ENCODE results near the gene DARS1. TPM values are rescaled to one million over a fixed set of nuclear protein-coding genes. Genes with fewer than 3 reads are reported as not detected.
"Not testable (repeated sequence)": the region's sequence is repeated elsewhere in the genome, so short reads cannot be mapped to it uniquely, and the experiment has no call there.

The DARS1 gene
- total RNA-seq, 2 donors from 2014 or later: 54.9 to 57.2 TPM

DNA sequence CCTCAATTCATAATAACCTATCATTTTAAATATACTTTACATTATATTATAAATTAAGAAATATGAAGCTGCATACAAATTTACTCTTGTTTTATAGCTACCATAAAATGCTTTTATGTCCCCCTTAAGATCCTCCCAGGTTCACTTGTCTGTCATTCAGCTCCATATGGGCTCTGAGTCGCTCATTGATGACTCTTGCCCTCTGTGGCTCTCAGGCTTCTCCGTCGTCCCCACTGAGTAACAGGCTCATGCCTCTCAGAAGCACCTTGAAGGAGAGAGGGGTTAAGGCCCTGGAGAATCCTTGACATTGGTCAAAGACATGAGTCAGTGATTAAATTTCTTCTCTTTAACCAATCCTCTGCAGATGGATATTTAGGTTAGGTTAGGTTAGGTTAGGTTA, 103.0 kb downstream of the DARS1 start:
- Histone ChIP-seq H3K36me3 (no peaks in the 10 kb centered on the region), H3K27ac (no peak overlapping the region), H3K27me3 (replicated peaks; ENCODE audit: insufficient read depth) (no peaks in the 10 kb centered on the region), H3K9me3 (no peaks in the 10 kb centered on the region), H3K4me3 (no peak overlapping the region), H3K4me1 (replicated peaks) (no peaks in the 10 kb centered on the region)
- intact Hi-C loops (cut with DNase I): no loop called here
- no peak for TF ChIP-seq CTCF (IDR thresholded peaks at IDR 0.05)
- TF ChIP-seq POLR2A (IDR thresholded peaks at IDR 0.05): no peak
- no peak for TF ChIP-seq POLR2AphosphoS5 (IDR thresholded peaks at IDR 0.05)
- 42% methylated on average over 3 of the region's 3 CpGs for WGBS
- no peak for DNase-seq (ENCODE audit: low spot score)

DNA sequence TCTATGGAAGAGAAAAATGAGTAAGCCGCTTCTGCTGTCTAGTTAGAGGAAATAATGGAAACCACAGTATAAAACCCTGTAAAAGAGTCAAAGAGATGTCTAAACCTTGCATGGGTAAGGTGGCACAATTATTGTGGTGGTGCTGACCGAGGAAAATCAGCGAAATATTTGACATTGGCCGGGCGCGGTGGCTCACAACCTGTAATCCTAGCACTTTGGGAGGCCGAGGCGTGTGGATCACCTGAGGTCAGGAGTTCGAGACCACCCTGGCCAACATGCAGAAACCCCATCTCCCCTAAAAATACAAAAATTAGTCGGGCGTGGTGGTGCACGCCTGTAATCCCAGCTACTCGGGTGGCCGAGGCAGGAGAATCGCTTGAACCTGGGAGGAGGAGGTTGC, 108.7 kb downstream of the DARS1 start:
- not testable (repeated sequence) for DNase-seq (ENCODE audit: low spot score); H3K9me3 ChIP-seq; H3K4me1 ChIP-seq (replicated peaks); H3K36me3 ChIP-seq; H3K27me3 ChIP-seq (replicated peaks; ENCODE audit: insufficient read depth)
- Histone ChIP-seq H3K4me3 (peak overlapping the region; percentile 55 to 62), H3K27ac (peak overlapping the region; percentile 68 to 80)
- 83% methylated on average over 15 of the region's 15 CpGs for WGBS
- intact Hi-C loops (cut with DNase I): loop anchor here (10.0 kb wide), 1 partner anchor 132 kb away; the partner anchor contains the start of gene UBXN4

DNA sequence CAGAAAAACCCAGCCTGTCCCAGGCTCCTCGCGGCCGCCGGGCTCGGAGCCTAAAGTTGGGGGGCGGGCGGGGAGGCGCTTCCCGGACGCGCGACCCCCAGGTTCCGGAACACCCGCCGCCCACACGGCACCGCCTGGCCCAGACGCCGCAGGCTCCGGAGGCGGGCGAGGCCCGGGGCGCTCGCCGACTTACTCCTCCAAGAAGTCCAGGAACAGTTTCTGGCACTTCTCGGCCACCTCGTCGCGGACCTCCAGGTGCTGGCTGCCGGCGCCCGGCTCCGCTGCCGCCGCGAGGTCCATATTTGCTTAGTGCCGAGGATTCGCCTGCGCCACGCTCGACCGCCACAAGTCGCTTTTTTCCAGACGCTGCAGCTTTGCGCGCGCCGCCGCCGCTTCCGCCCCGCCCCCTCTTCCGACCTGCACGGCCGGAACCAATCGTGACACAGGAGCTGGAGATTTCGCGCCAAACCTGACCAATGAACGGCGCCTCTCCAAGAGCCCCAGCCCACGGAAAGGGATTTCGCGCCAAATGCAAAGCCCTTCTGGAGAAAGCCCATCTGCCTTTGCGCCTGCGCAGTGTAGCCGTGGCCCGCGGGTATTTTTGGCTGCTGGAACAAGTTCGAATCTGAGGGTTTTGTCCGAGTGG, 109.2 kb downstream of the DARS1 start, which contains the start of gene MCM6:
Gene MCM6 (minus strand): TSS at position 378 of the 646 bp plus-strand sequence. CDS start 78 bp downstream, at position 300.
- TF ChIP-seq POLR2AphosphoS5 (IDR thresholded peaks at IDR 0.05) (peak; percentile 90), POLR2A (IDR thresholded peaks at IDR 0.05) (peak; percentile 65), CTCF (IDR thresholded peaks at IDR 0.05) (peak in 2 of 4 experiments; percentile 12 to 43)
- Histone ChIP-seq H3K4me1 (replicated peaks) (no peaks in the 10 kb centered on the region), H3K4me3 (peak within 1 kb of the TSS; percentile 55 to 62), H3K36me3 (no peaks in the 10 kb centered on the region), H3K27ac (peak within 1 kb of the TSS; percentile 68 to 80), H3K9me3 (no peaks in the 10 kb centered on the region), H3K27me3 (replicated peaks; ENCODE audit: insufficient read depth) (no peaks in the 10 kb centered on the region)
- intact Hi-C loops (cut with DNase I): loop anchor here (10.0 kb wide), 1 partner anchor 131 kb away; the partner anchor contains the start of gene UBXN4
- WGBS: under 1% methylated on average over 42 of the region's 71 CpGs
- DNase-seq (ENCODE audit: low spot score): peak; percentile 95

- Histone ChIP-seq H3K36me3 (no peaks in the 10 kb centered on the region), H3K4me3 (peak overlapping the region; percentile 55 to 62), H3K27me3 (replicated peaks; ENCODE audit: insufficient read depth) (no peaks in the 10 kb centered on the region), H3K9me3 (no peaks in the 10 kb centered on the region), H3K4me1 (replicated peaks) (no peaks in the 10 kb centered on the region), H3K27ac (peak overlapping the region; percentile 68 to 80)
- DNase-seq (ENCODE audit: low spot score): peak; percentile 42
- intact Hi-C loops (cut with DNase I): loop anchor here (10.0 kb wide), 1 partner anchor 131 kb away; the partner anchor contains the start of gene UBXN4
- WGBS: 1% methylated on average over 26 of the region's 26 CpGs
- TF ChIP-seq CTCF (IDR thresholded peaks at IDR 0.05) (no peak), POLR2AphosphoS5 (IDR thresholded peaks at IDR 0.05) (no peak), POLR2A (IDR thresholded peaks at IDR 0.05) (no peak)
Observed at GRCh38 chr2:135875491-135876065, 109.8 kb downstream of the DARS1 start.

DNA sequence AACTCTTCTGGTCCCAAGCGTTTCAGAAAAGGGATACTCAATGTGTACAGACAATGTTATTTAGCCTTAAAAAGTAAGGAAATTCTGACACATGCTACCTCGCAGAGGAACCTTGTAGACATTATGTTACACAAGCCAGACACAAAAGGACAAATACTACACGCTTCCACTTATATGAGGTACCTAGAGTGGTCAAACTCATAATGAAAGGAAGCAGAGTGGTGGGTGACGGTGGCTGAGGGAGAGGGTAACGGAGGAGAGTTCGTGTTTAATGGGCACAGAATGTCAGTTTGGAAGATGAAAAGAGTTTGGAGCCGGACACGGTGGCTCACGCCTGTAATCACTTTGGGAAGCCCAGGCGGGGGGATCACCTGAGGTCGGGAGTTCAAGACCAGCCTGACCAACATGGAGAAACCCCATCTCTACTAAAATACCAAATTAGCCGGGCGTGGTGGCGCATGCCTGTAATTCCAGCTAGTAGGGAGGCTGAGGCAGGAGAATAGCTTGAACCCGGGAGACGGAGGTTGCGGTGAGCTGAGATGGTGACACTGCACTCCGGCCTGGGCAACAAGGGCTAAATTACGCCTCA, 110.6 kb downstream of the DARS1 start:
- intact Hi-C loops (cut with DNase I): loop anchor here (10.0 kb wide), 1 partner anchor 130 kb away; the partner anchor contains the start of gene UBXN4
- H3K4me1 ChIP-seq (replicated peaks): no peaks in the 10 kb centered on the region
- H3K4me3 ChIP-seq: no peak overlapping the region
- H3K27me3 ChIP-seq (replicated peaks; ENCODE audit: insufficient read depth): no peaks in the 10 kb centered on the region
- H3K36me3 ChIP-seq: no peaks in the 10 kb centered on the region
- TF ChIP-seq POLR2AphosphoS5 (IDR thresholded peaks at IDR 0.05): no peak
- no peak for TF ChIP-seq CTCF (IDR thresholded peaks at IDR 0.05)
- no peak for TF ChIP-seq POLR2A (IDR thresholded peaks at IDR 0.05)
- 83% methylated on average over 19 of the region's 19 CpGs for WGBS
- no peak for DNase-seq (ENCODE audit: low spot score)
- H3K9me3 ChIP-seq: no peaks in the 10 kb centered on the region
- H3K27ac ChIP-seq: no peak overlapping the region
